Brain microvascular endothelial cell (primary cell): ENCODE measurements around the gene USP49.
A peak's percentile ranks its signal among the peaks of the same experiment; 100 is the strongest.

Experiments used
- DNase-seq: peaks from one replicate; pipeline ENCODE4 v3.0.0-alpha.2; 2020
- H3K27ac ChIP-seq: fragments of 250-450 bp; sonication (Bioruptor Pico); 2 replicates; pipeline ENCODE4 v1.5.1; 2020; ENCODE audit warnings: mild to moderate bottlenecking, moderate library complexity
- H3K27me3 ChIP-seq: fragments of 250-450 bp; sonication (Bioruptor Pico); replicated peaks from 2 replicates; pipeline ENCODE4 v1.5.1; 2020; ENCODE audit warnings: mild to moderate bottlenecking
- H3K36me3 ChIP-seq: fragments of 250-450 bp; sonication (Bioruptor Pico); replicated peaks from 2 replicates; pipeline ENCODE4 v1.5.1; 2020; ENCODE audit warnings: mild to moderate bottlenecking
- H3K4me3 ChIP-seq: 2 replicates; pipeline ENCODE4 v1.5.1; 2011; ENCODE audit warnings: low read depth, mild to moderate bottlenecking, control low read depth, low read length, moderate library complexity
- CTCF ChIP-seq: IDR thresholded peaks from 2 replicates; pipeline ENCODE4 v1.5.1; 2011; ENCODE audit warnings: low read depth, mild to moderate bottlenecking, moderate library complexity, low read length, control low read depth, inconsistent platforms; ENCODE audit errors: missing control alignments
- in situ Hi-C: cut with HindIII; loops from 2 replicates; pipeline ENCODE4 v1.10.0; 2017; ENCODE audit warnings: low sequenced_read_pairs, low pct_ligation_motif_present

The USP49 gene

GRCh38 chr6:41850861-41851260 is 44.3 kb downstream of the USP49 start:
- in situ Hi-C loops: no loop called here

GRCh38 chr6:41846666-41847237 is 48.4 kb downstream of the USP49 start:
- Histone ChIP-seq H3K36me3 (no peaks in the 10 kb centered on the region), H3K27ac (peak overlapping the region; percentile 59), H3K27me3 (no peaks in the 10 kb centered on the region), H3K4me3 (no peak overlapping the region)
- DNase-seq: peak; percentile 93
- in situ Hi-C loops: no loop called here
- peak; percentile 89 for TF ChIP-seq CTCF

More at GRCh38 chr6:41850861-41851260, 44.3 kb downstream of the USP49 start:
- Histone ChIP-seq H3K36me3 (no peaks in the 10 kb centered on the region), H3K27ac (no peak overlapping the region), H3K4me3 (no peak overlapping the region), H3K27me3 (no peaks in the 10 kb centered on the region)
- DNase-seq: no peak
- no peak for TF ChIP-seq CTCF

- Histone ChIP-seq H3K27ac (no peak overlapping the region), H3K4me3 (no peak overlapping the region), H3K36me3 (no peaks in the 10 kb centered on the region), H3K27me3 (no peaks in the 10 kb centered on the region)
- no peak for DNase-seq
- in situ Hi-C loops: no loop called here
- no peak for TF ChIP-seq CTCF
Observed at GRCh38 chr6:41843178-41843577, 52.0 kb downstream of the USP49 start.

- in situ Hi-C loops: no loop called here
- H3K4me3 ChIP-seq: no peak overlapping the region
- no peak for TF ChIP-seq CTCF
- H3K27me3 ChIP-seq: no peaks in the 10 kb centered on the region
- no peaks in the 10 kb centered on the region for H3K36me3 ChIP-seq
- no peak overlapping the region for H3K27ac ChIP-seq
- DNase-seq: no peak
Observed at GRCh38 chr6:41840326-41840725, 54.8 kb downstream of the USP49 start.

GRCh38 chr6:41836660-41837052 is 58.5 kb downstream of the USP49 start:
- in situ Hi-C loops: no loop called here
- H3K27ac ChIP-seq: no peak overlapping the region
- DNase-seq: peak; percentile 31
- no peak for TF ChIP-seq CTCF
- no peak overlapping the region for H3K4me3 ChIP-seq
- no peaks in the 10 kb centered on the region for H3K36me3 ChIP-seq
- H3K27me3 ChIP-seq: no peaks in the 10 kb centered on the region

GRCh38 chr6:41836022-41836659 is 59.0 kb downstream of the USP49 start:
- in situ Hi-C loops: no loop called here
- DNase-seq: no peak
- TF ChIP-seq CTCF: no peak
- H3K27me3 ChIP-seq: no peaks in the 10 kb centered on the region
- no peak overlapping the region for H3K4me3 ChIP-seq
- H3K36me3 ChIP-seq: no peaks in the 10 kb centered on the region
- H3K27ac ChIP-seq: no peak overlapping the region
